AG08396 (cell line): Measurements from ENCODE around the gene SUSD1.

Experiments used
- DNase-seq: peaks from one replicate; pipeline ENCODE4 v3.0.0; 2012; ENCODE audit warnings: low spot score, mixed read lengths

The SUSD1 gene

GRCh38 chr9:112012026-112012902 is 162.8 kb downstream of the SUSD1 start:
- peak; percentile 82 for DNase-seq

- DNase-seq = no peak
These were observed 164.0 kb downstream of the SUSD1 start for GRCh38 chr9:112011051-112011620.

- DNase-seq = no peak
These were observed 164.6 kb downstream of the SUSD1 start for GRCh38 chr9:112010537-112010936.

GRCh38 chr9:112009656-112010055 is 165.4 kb downstream of the SUSD1 start:
- DNase-seq = no peak

- no peak for DNase-seq
These were observed 167.4 kb downstream of the SUSD1 start for GRCh38 chr9:112007575-112008240.

- DNase-seq = no peak
These were observed 168.6 kb downstream of the SUSD1 start for GRCh38 chr9:112006361-112007020.

GRCh38 chr9:112005939-112006338 is 169.2 kb downstream of the SUSD1 start:
- no peak for DNase-seq

GRCh38 chr9:112003538-112003937 is 171.6 kb downstream of the SUSD1 start:
- no peak for DNase-seq

GRCh38 chr9:112002847-112003457 is 172.1 kb downstream of the SUSD1 start:
- no peak for DNase-seq

- DNase-seq = no peak
These were observed 172.8 kb downstream of the SUSD1 start for GRCh38 chr9:112002131-112002846.

- DNase-seq = no peak
These were observed 174.4 kb downstream of the SUSD1 start for GRCh38 chr9:112000743-112001142.

- DNase-seq = no peak
These were observed 175.8 kb downstream of the SUSD1 start for GRCh38 chr9:111999319-111999718.

GRCh38 chr9:111997831-111998230 is 177.3 kb downstream of the SUSD1 start:
- no peak for DNase-seq

- DNase-seq = no peak
These were observed 180.2 kb downstream of the SUSD1 start for GRCh38 chr9:111994831-111995458.

- DNase-seq = no peak
These were observed 181.8 kb downstream of the SUSD1 start for GRCh38 chr9:111993319-111993718.

- peak; percentile 30 for DNase-seq
These were observed 182.6 kb downstream of the SUSD1 start for GRCh38 chr9:111992523-111992922.

- no peak for DNase-seq
These were observed 183.9 kb downstream of the SUSD1 start for GRCh38 chr9:111991179-111991578.
